ENCODE data around the gene U2SURP.
"Not testable (repeated sequence)": the region's sequence is repeated elsewhere in the genome, so short reads cannot be mapped to it uniquely, and the experiment has no call there.

The U2SURP gene

DNA sequence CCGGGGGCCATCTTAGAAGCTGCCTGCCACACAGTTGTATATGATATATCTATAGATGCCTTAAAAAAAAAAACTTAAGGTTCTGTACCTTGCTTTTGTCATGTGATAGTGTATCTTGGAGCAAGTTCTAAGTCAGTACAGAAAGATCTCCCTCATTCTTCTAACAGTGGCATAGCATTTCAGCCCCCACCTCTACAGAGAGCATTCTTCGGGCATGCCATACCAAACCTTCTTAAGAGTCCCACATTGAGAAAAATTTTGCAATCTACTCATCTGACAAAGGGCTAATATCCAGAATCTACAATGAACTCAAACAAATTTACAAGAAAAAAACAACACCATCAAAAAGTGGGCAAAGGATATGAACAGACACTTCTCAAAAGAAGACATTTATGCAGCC lies 13.1 kb upstream of the U2SURP start:
- H3K9me3 Mint-ChIP-seq = not testable (repeated sequence)

DNA sequence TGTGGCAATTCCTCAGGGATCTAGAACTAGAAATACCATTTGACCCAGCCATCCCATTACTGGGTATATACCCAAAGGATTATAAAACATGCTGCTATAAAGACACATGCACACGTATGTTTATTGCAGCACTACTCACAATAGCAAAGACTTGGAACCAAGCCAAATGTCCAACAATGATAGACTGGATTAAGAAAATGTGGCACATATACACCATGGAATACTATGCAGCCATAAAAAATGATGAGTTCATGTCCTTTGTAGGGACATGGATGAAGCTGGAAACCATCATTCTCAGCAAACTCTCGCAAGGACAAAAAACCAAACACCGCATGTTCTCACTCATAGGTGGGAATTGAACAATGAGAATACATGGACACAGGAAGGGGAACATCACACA lies 12.5 kb upstream of the U2SURP start:
- not testable (repeated sequence) for H3K27me3 Mint-ChIP-seq; H3K4me3 Mint-ChIP-seq; H3K4me1 Mint-ChIP-seq (ENCODE audit: low read depth); H3K27ac Mint-ChIP-seq; H3K9me3 Mint-ChIP-seq; H3K36me3 Mint-ChIP-seq (ENCODE audit: low read depth)

More for the DNA sequence above, 13.1 kb upstream of the U2SURP start:
- H3K36me3 Mint-ChIP-seq (ENCODE audit: low read depth); H3K27ac Mint-ChIP-seq; H3K4me1 Mint-ChIP-seq (ENCODE audit: low read depth); H3K27me3 Mint-ChIP-seq; H3K4me3 Mint-ChIP-seq: not testable (repeated sequence)

DNA sequence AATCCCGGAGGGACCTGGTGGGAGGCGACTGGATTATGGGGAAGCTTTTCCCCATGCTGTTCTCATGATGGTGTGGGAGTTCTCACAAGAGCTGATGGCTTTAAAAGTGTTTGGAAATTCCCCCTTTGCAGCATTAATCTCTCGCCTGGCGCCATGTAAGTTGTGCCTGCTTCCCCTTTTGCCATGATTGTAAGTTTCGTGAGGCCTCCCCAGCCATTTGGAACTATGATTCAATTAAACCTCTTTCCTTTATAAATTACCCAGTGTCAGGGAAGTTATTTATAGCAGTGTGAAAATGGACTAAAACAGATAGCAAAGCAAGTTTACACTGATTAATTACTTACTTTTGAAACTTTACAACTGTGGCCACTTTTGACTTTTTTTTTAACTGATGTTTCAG lies 10.6 kb upstream of the U2SURP start:
- H3K27me3 Mint-ChIP-seq = peaks cover 7% of the 10 kb centered on the region
- no peaks in the 10 kb centered on the region for H3K36me3 Mint-ChIP-seq (ENCODE audit: low read depth)
- no peak overlapping the region for H3K27ac Mint-ChIP-seq
- no peaks in the 10 kb centered on the region for H3K9me3 Mint-ChIP-seq
- H3K4me3 Mint-ChIP-seq = no peak overlapping the region
- H3K4me1 Mint-ChIP-seq (ENCODE audit: low read depth) = peaks cover 5% of the 10 kb centered on the region

DNA sequence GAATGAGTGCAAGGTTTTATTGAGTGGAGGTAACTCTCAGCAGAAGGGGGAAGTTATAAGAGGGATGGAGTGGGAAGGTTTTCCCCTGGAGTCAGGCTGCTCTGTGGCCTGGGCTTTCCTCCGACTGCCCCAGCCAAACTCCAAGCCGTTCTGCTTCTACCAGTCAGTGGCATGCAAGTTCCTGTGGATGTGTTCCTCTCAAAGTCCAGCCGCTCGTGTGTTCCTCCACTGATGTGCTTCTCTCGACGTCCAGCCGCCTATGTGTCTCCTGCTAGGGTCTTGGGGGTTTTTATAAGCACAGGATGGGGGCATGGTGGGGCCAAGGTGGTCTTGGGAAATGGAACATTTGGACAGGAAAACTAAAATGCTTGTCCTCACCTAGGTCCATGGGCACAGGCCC lies 9.0 kb upstream of the U2SURP start:
- Mint-ChIP-seq H3K4me1 (ENCODE audit: low read depth) (peaks cover 5% of the 10 kb centered on the region), H3K27ac (no peak overlapping the region), H3K4me3 (no peak overlapping the region), H3K9me3 (no peaks in the 10 kb centered on the region), H3K27me3 (peaks cover 7% of the 10 kb centered on the region), H3K36me3 (ENCODE audit: low read depth) (no peaks in the 10 kb centered on the region)

DNA sequence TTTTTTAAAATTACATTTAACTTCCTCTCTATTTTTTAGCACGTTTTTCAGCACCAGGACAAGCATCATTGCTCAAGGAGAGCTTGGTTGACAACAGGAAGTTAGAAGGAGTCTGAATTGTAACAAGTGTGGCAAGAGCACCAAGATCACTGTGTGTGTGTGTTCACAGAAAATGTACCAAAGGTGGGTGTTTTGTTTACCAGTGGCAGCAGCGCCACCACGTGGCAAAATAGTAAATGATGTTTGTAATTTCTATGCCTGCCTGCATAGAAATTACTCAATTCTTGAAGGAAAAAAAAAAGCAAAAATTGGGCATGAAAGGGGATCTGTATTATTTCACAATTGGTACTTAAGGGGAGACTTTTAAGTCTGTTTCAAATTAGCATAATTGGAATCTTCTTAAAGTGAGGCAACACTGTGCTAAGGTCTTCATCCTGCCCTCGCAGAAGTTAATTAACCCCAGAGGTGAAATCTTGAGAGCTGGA lies 7.4 kb upstream of the U2SURP start:
- no peaks in the 10 kb centered on the region for H3K36me3 Mint-ChIP-seq (ENCODE audit: low read depth)
- no peak overlapping the region for H3K4me3 Mint-ChIP-seq
- H3K27me3 Mint-ChIP-seq = peaks cover 10% of the 10 kb centered on the region
- peaks cover 5% of the 10 kb centered on the region for H3K4me1 Mint-ChIP-seq (ENCODE audit: low read depth)
- H3K9me3 Mint-ChIP-seq = no peaks in the 10 kb centered on the region
- H3K27ac Mint-ChIP-seq = no peak overlapping the region

DNA sequence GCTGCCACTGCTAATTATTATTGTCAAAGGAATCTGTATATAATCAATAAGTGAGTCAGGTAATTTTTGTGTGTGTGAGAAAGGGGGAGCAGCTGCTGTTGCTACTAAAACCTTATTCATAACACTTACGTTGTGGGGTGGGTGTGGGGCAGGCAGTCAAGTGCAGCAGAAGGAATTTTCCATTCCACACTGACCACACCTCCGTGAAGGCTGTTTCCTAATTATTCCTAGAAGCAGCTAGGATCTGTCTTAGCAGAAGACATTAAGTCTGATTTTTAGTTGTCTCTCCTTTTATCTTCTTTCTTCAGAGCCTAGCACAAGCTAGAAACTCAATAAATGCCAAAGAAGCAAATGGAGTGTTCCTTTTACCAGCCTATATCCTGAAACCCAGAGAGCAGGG lies 4.0 kb upstream of the U2SURP start:
- no peaks in the 10 kb centered on the region for H3K36me3 Mint-ChIP-seq (ENCODE audit: low read depth)
- no peaks in the 10 kb centered on the region for H3K9me3 Mint-ChIP-seq
- peaks cover 10% of the 10 kb centered on the region for H3K27me3 Mint-ChIP-seq
- peaks cover 17% of the 10 kb centered on the region for H3K4me1 Mint-ChIP-seq (ENCODE audit: low read depth)
- no peak overlapping the region for H3K4me3 Mint-ChIP-seq
- no peak overlapping the region for H3K27ac Mint-ChIP-seq

DNA sequence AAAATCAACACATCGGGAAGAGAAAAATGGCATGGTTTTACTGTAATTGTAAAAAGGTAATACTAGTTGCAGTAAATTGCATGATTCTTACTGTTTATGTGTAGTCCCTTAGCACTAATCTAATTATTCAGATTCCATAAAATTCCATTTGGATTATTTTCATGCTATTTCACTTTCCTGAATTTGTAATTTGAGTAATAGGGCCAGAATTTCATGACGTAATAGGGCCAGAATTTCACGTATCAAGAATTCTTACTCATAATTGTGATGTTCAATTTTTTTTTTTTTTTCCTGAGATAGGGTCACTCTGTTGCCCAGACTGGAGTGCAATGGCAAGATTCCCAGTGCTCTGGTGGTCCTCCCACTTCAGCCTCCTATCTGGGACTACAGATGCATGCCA lies 2.9 kb upstream of the U2SURP start:
- no peak overlapping the region for H3K4me3 Mint-ChIP-seq
- no peak overlapping the region for H3K27ac Mint-ChIP-seq
- H3K36me3 Mint-ChIP-seq (ENCODE audit: low read depth) = peaks cover 5% of the 10 kb centered on the region
- no peaks in the 10 kb centered on the region for H3K9me3 Mint-ChIP-seq
- peaks cover 7% of the 10 kb centered on the region for H3K27me3 Mint-ChIP-seq
- H3K4me1 Mint-ChIP-seq (ENCODE audit: low read depth) = peaks cover 22% of the 10 kb centered on the region

DNA sequence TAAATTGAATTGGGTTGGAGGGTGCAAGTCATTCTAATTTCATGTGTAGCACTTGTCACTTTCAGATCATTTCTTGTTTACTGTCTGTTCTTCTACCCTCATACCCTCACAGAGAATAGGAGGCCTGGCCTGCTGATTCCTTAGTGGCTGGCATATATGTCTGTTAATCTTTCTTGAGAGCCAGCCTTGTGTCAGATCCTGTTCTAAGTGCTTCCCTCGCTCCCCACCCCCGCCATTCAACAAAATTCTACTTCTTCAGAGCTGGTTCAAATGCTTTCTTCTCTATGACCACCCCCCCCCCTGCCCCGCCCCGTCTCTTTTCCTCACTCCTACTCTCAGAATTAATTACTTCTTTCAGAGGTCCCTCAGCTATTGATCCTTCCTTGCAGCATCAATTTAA lies 1.5 kb upstream of the U2SURP start:
- no peak overlapping the region for H3K27ac Mint-ChIP-seq

DNA sequence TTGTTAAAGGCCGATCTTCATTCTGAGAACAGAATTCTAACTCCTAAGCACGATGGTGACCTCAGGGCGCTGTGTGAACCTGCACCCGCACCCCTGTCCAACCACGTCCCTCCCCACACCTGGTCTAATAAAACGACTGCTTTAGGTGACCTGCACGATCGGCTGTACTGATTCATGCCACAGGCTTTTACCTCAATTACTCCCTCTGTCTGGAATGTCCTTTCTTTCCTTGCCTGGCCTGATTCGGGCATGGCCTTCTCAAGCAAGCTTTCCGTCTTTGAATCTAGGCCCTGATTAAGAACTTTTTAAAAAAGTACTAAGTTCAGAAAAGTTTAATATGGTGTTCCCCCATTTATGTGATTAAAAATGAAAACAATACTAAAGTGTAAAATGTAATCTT lies 842 bp upstream of the U2SURP start:
- Mint-ChIP-seq H3K4me1 (ENCODE audit: low read depth) (peaks cover 30% of the 10 kb centered on the region), H3K36me3 (ENCODE audit: low read depth) (peaks cover 9% of the 10 kb centered on the region), H3K27me3 (peaks cover 3% of the 10 kb centered on the region), H3K9me3 (no peaks in the 10 kb centered on the region), H3K4me3 (peak overlapping the region; percentile 98), H3K27ac (peak overlapping the region; percentile 98)

More for the DNA sequence above, 1.5 kb upstream of the U2SURP start:
- Mint-ChIP-seq H3K4me3 (peak overlapping the region; percentile 98), H3K36me3 (ENCODE audit: low read depth) (peaks cover 9% of the 10 kb centered on the region), H3K4me1 (ENCODE audit: low read depth) (peaks cover 23% of the 10 kb centered on the region), H3K27me3 (peaks cover 7% of the 10 kb centered on the region), H3K9me3 (no peaks in the 10 kb centered on the region)

DNA sequence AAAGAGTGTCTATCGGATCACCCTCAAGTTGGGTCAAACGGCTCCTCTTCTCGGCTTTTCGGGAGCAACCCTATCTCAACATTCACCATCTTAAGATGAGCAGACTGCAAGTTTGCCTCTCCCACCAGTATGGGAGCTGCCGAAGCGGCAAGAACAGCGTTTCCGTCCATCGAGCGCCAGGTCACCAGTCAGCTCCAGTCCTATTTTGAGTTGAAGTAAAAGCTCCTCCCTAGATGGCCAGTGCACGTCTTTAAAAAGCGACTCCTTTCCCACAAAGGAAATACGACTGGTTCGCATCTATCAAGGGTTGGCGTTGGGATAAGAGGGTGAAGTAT lies 369 bp upstream of the U2SURP start:
- peaks cover 3% of the 10 kb centered on the region for H3K27me3 Mint-ChIP-seq
- H3K4me3 Mint-ChIP-seq = peak overlapping the region; percentile 98
- no peaks in the 10 kb centered on the region for H3K9me3 Mint-ChIP-seq
- H3K4me1 Mint-ChIP-seq (ENCODE audit: low read depth) = peaks cover 35% of the 10 kb centered on the region
- peak overlapping the region; percentile 98 for H3K27ac Mint-ChIP-seq
- peaks cover 9% of the 10 kb centered on the region for H3K36me3 Mint-ChIP-seq (ENCODE audit: low read depth)

DNA sequence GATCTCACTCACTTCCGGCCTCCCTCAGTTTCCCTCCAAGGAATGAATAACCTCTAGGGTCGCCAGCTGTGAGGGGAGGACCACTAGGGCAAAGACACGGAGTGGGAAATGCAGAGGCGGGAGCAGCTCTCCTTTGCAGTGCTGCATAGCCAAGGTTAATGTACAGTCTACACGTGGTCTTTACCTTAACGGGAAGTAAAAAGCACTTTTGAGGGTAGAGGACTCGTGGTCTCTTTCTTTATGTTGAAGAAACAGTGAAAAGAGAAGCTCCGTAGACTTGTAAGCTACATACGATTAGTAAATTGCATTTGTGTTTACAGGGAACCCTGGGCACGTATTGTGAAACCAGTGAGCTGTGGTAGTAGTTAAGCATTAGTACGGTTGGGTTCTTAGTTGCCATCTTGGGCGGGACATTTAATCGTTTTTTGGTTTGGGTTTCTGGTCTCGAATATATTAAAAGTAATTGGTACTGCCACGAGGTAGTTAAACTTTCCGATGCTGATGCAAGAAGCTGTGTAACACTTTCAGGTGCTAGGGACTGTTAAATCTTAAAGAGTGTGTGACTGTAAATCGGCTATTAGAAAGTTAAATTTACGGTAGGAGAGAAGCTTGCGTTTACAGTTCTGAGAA lies 828 bp downstream of the U2SURP start:
- peak overlapping the region; percentile 98 for H3K4me3 Mint-ChIP-seq
- peaks cover 3% of the 10 kb centered on the region for H3K27me3 Mint-ChIP-seq
- H3K36me3 Mint-ChIP-seq (ENCODE audit: low read depth) = peaks cover 16% of the 10 kb centered on the region
- peaks cover 47% of the 10 kb centered on the region for H3K4me1 Mint-ChIP-seq (ENCODE audit: low read depth)
- H3K27ac Mint-ChIP-seq = peak overlapping the region; percentile 98
- no peaks in the 10 kb centered on the region for H3K9me3 Mint-ChIP-seq

DNA sequence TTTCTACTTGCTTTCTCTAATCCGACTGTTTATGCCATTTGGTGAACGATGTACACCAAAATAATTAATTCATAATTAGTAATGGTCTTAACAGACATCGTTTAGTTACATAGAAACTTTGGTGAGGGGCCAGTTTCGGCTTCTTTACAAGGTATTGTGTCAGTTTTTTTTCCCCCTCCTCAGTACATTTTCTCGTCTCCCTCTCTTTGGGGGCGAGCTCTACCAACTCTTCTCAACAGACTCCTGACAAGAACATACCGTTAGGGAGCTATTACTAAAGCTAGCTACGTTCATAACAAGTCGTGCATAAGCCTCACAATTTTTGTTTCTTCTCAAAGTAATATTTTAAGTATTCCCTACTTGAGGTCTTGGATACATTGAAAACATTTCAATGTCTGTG lies 1.4 kb downstream of the U2SURP start:
- Mint-ChIP-seq H3K27ac (peak overlapping the region; percentile 98), H3K27me3 (peaks cover 3% of the 10 kb centered on the region), H3K4me1 (ENCODE audit: low read depth) (peaks cover 52% of the 10 kb centered on the region), H3K9me3 (no peaks in the 10 kb centered on the region), H3K36me3 (ENCODE audit: low read depth) (peaks cover 16% of the 10 kb centered on the region), H3K4me3 (peak overlapping the region; percentile 98)

DNA sequence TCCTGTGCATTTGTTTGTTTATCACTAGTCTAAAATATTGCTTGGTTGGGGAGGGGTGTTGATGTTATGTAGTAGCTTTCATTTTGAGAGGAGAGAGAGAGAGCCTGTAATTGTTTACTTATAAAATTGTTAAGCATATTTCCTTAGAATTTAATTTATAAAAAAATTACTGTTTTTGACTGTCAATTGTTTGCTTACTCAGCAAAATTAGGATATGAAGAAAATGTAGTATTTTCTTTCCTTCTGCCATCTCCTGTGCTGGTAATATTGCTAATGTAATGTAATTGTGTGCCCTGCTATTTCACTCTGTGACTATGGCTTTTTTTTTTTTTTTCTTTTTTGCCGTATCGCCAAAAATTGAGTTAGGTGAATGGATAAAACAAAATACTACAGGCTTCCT lies 3.5 kb downstream of the U2SURP start:
- Mint-ChIP-seq H3K27ac (peak overlapping the region; percentile 19), H3K4me3 (peak overlapping the region; percentile 75), H3K4me1 (ENCODE audit: low read depth) (peaks cover 71% of the 10 kb centered on the region), H3K36me3 (ENCODE audit: low read depth) (peaks cover 19% of the 10 kb centered on the region), H3K27me3 (no peaks in the 10 kb centered on the region), H3K9me3 (no peaks in the 10 kb centered on the region)

DNA sequence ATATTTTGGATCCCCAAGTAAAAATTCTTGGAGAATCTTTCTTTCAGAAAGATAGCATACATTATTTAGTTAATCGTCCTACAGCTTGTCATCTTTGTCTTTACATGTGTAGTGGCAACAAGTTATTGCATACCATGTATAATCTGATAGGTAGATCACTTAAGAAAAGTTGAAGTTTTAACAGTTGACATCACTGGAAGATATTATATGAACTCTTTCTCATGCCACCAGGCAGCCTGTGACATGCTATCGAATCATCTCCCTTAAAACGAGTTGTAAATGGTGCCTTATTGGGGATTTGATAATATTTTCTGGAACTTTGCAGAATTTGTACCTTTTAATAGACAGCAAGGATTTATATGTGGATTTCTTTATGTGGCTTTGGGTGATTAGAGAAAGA lies 8.7 kb downstream of the U2SURP start:
- Mint-ChIP-seq H3K4me1 (ENCODE audit: low read depth) (peaks cover 80% of the 10 kb centered on the region), H3K4me3 (no peak overlapping the region), H3K9me3 (no peaks in the 10 kb centered on the region), H3K36me3 (ENCODE audit: low read depth) (peaks cover 43% of the 10 kb centered on the region), H3K27me3 (no peaks in the 10 kb centered on the region), H3K27ac (peak overlapping the region; percentile 15)

DNA sequence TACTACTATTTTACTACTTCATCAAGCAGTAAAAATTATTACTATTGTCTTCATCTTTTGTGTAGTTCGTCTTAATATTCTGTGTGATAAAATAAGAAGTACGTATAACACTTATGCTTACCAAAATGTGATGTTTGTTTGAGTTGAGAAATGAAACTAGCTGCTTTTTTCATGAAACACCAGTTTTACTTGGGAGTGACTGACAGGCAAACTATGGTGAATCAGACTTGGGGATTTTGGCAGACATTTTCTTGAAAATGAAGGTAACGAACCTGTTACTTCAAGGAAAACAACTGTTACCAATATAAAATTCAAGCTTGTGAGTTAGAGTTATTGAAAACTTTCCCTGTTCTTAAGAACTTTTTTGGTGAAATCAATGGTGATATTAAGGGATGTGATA lies 10.3 kb downstream of the U2SURP start:
- peaks cover 63% of the 10 kb centered on the region for H3K4me1 Mint-ChIP-seq (ENCODE audit: low read depth)
- H3K27me3 Mint-ChIP-seq = no peaks in the 10 kb centered on the region
- no peaks in the 10 kb centered on the region for H3K9me3 Mint-ChIP-seq
- no peak overlapping the region for H3K4me3 Mint-ChIP-seq
- peaks cover 57% of the 10 kb centered on the region for H3K36me3 Mint-ChIP-seq (ENCODE audit: low read depth)
- peak overlapping the region; percentile 22 for H3K27ac Mint-ChIP-seq

DNA sequence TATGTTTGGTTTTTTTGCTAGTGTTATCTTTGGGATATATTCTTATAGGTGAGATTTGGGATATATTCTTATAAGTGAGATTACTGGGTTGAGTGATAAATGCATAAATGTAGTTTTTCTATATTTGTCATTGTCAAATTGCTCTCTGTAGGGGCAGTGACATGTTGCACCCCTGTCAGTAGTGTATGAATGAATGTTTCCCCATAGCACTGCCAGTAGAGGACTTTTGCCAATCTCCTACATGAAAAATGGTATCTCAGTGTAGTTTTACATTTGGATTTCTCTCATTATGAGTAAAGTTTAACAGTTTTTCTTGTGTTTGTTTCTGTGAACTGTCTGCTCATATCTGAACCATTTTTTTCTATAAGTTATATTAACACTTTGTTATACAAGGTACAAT lies 13.6 kb downstream of the U2SURP start:
- H3K9me3 Mint-ChIP-seq = no peaks in the 10 kb centered on the region
- H3K36me3 Mint-ChIP-seq (ENCODE audit: low read depth) = peaks cover 77% of the 10 kb centered on the region
- H3K27me3 Mint-ChIP-seq = no peaks in the 10 kb centered on the region
- H3K27ac Mint-ChIP-seq = peak overlapping the region; percentile 1
- peaks cover 33% of the 10 kb centered on the region for H3K4me1 Mint-ChIP-seq (ENCODE audit: low read depth)
- no peak overlapping the region for H3K4me3 Mint-ChIP-seq

All from stimulated activated naive CD8-positive, alpha-beta T cell treated with anti-CD3 and anti-CD28 coated beads, Interleukin-15, Interleukin-2, amounts not matched to agents 100 ng/mL and 50 ng/mL, for 24 hours (primary cell).